Measurements from ENCODE around the gene SLC22A23.

- TF ChIP-seq EZH2 (IDR thresholded peaks at IDR 0.05) (no peak), POLR2AphosphoS5 (IDR thresholded peaks at IDR 0.05; ENCODE audit: borderline replicate concordance, low read depth, low read length) (no peak), FOXP2 (optimal IDR thresholded peaks at IDR 0.05; ENCODE audit: control extremely low read depth, extremely low read length, insufficient read depth) (no peak)
Observed at GRCh38 chr6:3361312-3362037, 95.4 kb downstream of the SLC22A23 start.

All from SK-N-MC (cell line).